Tibial nerve (tissue), 4 donors: ENCODE data around the gene MC1R. TPM values are rescaled to one million over a fixed set of nuclear protein-coding genes. Genes with fewer than 3 reads are reported as not detected.
"Not testable (repeated sequence)": the region's sequence is repeated elsewhere in the genome, so short reads cannot be mapped to it uniquely, and the experiment has no call there.

ENCODE experiments used
- DNase-seq, 2 donors: peaks; one replicate each; pipeline ENCODE4 v3.0.0-alpha.2; 2019; ENCODE audit warnings: low spot score in 2 of 2
- H3K27ac ChIP-seq, 4 donors: fragments of 200-600 bp; sonication (generic) in 3 of 4; one replicate each; pipeline ENCODE4 v1.5.1; 2017 to 2019; ENCODE audit warnings: mild to moderate bottlenecking in 1 of 4
- H3K27me3 ChIP-seq, 2 donors: fragments of 200-600 bp; sonication (generic) in 1 of 2; one replicate each; pipeline versions ENCODE4 v1.5.1 to v1.6.0; 2017 to 2019
- H3K36me3 ChIP-seq, 3 donors: fragments of 200-600 bp; sonication (generic); one replicate each; pipeline ENCODE4 v1.5.1; 2018 to 2019
- H3K4me1 ChIP-seq, 4 donors: fragments of 200-600 bp; sonication (generic) in 3 of 4; one replicate each; pipeline ENCODE4 v1.5.1; 2017 to 2019
- H3K4me3 ChIP-seq, 4 donors: fragments of 200-600 bp; sonication (generic) in 3 of 4; one replicate each; pipeline ENCODE4 v1.5.1; 2017 to 2019; ENCODE audit warnings: mild to moderate bottlenecking in 1 of 4, moderate library complexity in 1 of 4
- H3K9me3 ChIP-seq, 4 donors: fragments of 200-600 bp; sonication (generic) in 3 of 4; one replicate each; pipeline ENCODE4 v1.5.1; 2017 to 2019
- EP300 ChIP-seq, 2 donors: sonication (generic); formaldehyde crosslinking; IDR thresholded peaks; one replicate each; pipeline ENCODE4 v1.6.1; 2017; ENCODE audit warnings: antibody characterized with exemption in 2 of 2, mild to moderate bottlenecking in 1 of 2
- POLR2A ChIP-seq, 2 donors: fragments of 450-650 bp; IDR thresholded peaks; one replicate each; pipeline ENCODE4 v1.6.1; 2017; ENCODE audit warnings: antibody characterized with exemption in 2 of 2, mild to moderate bottlenecking in 2 of 2, moderate library complexity in 2 of 2
- WGBS, 2 donors: methylation state at CpG; one replicate each; pipeline ENCODE4 v1.1.5; 2018; 5-methylcytosine and 5-hydroxymethylcytosine counted together
- total RNA-seq, 4 donors: library from RNA; depleted of rRNA; stranded (reverse); fragments of >200 nt; gene quantifications; one replicate each; pipeline ENCODE4 v1.1.0, GENCODE V29; 2016
- TF ChIP-seq, protein P1 (sequence below), 5 experiments: fragments of 200-600 bp in 3 of 5; fragments of 450-650 bp in 2 of 5; sonication (generic) in 3 of 5; IDR thresholded peaks; one replicate each; pipeline ENCODE4 v1.5.1; 2016 to 2019; ENCODE audit warnings: antibody characterized with exemption in 5 of 5, mild to moderate bottlenecking in 3 of 5, moderate library complexity in 2 of 5

MC1R gene
- total RNA-seq, 4 donors from 2014 or later, result 3.3 to 15.7 (median 6.9) TPM

DNA sequence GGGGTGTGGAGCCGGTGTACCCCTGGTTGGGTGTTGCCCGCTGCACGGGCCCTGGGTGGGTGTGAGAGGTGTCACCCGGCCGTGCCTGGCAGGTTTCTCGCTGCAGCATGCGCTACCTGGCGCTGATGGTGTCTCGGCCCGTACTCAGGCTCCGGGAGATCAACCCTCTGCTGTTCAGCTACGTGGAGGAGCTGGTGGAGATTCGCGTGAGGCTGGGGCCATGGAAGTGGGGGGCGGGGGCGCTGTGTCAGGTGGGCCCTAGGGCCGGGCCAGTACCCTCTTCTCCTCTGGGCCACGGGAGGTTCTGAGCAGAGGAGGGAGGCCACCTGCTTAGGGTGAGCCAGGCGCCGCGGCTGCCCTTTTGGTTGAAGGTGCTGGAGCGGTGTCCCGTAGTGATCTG is 43.3 kb downstream of the MC1R start:
- DNase-seq, result no peak
- Histone ChIP-seq H3K27me3 (no peaks in the 10 kb centered on the region), H3K27ac (no peak overlapping the region), H3K36me3 (peaks cover 0 to 96% (median 0%) of the 10 kb centered on the region in 3 donors), H3K4me1 (no peaks in the 10 kb centered on the region), H3K9me3 (no peaks in the 10 kb centered on the region), H3K4me3 (no peak overlapping the region)
- 95 to 97% methylated on average over 16 to 23 of the region's 23 CpGs for WGBS, 2 donors
- TF ChIP-seq, protein P1, sequence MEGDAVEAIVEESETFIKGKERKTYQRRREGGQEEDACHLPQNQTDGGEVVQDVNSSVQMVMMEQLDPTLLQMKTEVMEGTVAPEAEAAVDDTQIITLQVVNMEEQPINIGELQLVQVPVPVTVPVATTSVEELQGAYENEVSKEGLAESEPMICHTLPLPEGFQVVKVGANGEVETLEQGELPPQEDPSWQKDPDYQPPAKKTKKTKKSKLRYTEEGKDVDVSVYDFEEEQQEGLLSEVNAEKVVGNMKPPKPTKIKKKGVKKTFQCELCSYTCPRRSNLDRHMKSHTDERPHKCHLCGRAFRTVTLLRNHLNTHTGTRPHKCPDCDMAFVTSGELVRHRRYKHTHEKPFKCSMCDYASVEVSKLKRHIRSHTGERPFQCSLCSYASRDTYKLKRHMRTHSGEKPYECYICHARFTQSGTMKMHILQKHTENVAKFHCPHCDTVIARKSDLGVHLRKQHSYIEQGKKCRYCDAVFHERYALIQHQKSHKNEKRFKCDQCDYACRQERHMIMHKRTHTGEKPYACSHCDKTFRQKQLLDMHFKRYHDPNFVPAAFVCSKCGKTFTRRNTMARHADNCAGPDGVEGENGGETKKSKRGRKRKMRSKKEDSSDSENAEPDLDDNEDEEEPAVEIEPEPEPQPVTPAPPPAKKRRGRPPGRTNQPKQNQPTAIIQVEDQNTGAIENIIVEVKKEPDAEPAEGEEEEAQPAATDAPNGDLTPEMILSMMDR (IDR thresholded peaks at IDR 0.05), result no peak
- no peak for TF ChIP-seq EP300 (IDR thresholded peaks at IDR 0.05)

DNA sequence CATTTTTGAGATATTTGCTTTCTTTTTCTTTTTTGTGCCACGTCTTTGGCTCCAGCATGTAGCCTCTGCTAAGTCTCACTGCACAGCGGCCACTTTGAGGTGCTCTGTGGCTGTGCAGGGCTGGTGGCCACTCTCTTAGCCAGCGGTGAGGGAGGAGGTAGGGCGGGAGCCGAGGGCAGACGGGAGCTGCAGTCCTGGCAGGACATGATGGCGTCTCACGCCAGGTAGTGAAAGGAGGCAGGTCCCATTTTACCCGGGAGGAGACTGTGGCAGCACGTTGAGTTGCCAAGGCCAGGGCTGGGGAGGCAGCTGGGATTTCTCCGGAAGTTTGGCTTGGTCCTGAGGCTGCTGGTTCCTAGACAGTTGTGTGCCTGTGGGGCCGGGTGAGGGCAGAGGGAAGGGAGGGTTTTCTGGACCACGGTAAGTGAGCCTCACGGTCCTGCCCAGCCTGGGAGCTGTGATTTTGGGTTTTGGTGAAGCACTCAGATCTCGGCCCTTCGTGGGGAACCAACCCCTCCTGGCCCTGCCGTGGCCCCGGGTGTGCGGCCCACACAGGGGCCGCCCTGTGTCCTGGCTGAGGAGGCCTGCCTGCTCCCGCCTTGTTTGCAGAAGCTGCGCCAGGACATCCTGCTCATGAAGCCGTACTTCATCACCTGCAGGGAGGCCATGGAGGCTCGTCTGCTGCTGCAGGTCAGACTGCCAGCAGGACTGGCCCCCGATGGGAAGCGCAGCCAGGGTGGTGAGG is 44.3 kb downstream of the MC1R start:
- WGBS, 2 donors, result 80 to 83% methylated on average over 9 to 20 of the region's 26 CpGs
- Histone ChIP-seq H3K36me3 (peaks cover 0 to 95% (median 0%) of the 10 kb centered on the region in 3 donors), H3K4me3 (no peak overlapping the region), H3K27ac (no peak overlapping the region), H3K9me3 (no peaks in the 10 kb centered on the region), H3K4me1 (no peaks in the 10 kb centered on the region), H3K27me3 (no peaks in the 10 kb centered on the region)
- TF ChIP-seq POLR2A (IDR thresholded peaks at IDR 0.05), result no peak
- TF ChIP-seq, protein P1 (IDR thresholded peaks at IDR 0.05), result no peak
- no peak for TF ChIP-seq EP300 (IDR thresholded peaks at IDR 0.05)
- DNase-seq, result no peak

DNA sequence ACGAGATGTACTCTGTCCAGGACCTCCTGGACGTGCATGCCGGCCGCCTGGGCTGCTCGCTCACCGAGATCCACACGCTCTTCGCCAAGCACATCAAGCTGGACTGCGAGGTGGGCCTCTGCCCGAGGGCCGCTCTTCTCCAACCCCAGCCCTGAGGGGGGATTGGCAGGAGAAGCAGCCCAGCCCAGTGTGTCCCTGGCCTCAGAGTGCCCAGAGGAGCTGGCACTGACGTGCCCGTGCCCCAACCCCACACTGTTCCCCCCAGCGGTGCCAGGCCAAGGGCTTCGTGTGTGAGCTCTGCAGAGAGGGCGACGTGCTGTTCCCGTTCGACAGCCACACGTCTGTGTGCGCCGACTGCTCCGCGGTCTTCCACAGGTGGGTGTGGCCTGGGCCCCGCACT is 45.5 kb downstream of the MC1R start:
- no peak overlapping the region for H3K4me3 ChIP-seq
- H3K36me3 ChIP-seq, result peaks cover 0 to 88% (median 0%) of the 10 kb centered on the region in 3 donors
- DNase-seq, result no peak
- H3K9me3 ChIP-seq, result no peaks in the 10 kb centered on the region
- H3K27me3 ChIP-seq, result no peaks in the 10 kb centered on the region
- H3K4me1 ChIP-seq, result no peaks in the 10 kb centered on the region
- TF ChIP-seq EP300 (IDR thresholded peaks at IDR 0.05), result no peak
- TF ChIP-seq, protein P1 (IDR thresholded peaks at IDR 0.05), result no peak
- no peak for TF ChIP-seq POLR2A (IDR thresholded peaks at IDR 0.05)
- H3K27ac ChIP-seq, result no peak overlapping the region
- WGBS, 2 donors, result 87 to 90% methylated on average over 20 to 24 of the region's 25 CpGs

DNA sequence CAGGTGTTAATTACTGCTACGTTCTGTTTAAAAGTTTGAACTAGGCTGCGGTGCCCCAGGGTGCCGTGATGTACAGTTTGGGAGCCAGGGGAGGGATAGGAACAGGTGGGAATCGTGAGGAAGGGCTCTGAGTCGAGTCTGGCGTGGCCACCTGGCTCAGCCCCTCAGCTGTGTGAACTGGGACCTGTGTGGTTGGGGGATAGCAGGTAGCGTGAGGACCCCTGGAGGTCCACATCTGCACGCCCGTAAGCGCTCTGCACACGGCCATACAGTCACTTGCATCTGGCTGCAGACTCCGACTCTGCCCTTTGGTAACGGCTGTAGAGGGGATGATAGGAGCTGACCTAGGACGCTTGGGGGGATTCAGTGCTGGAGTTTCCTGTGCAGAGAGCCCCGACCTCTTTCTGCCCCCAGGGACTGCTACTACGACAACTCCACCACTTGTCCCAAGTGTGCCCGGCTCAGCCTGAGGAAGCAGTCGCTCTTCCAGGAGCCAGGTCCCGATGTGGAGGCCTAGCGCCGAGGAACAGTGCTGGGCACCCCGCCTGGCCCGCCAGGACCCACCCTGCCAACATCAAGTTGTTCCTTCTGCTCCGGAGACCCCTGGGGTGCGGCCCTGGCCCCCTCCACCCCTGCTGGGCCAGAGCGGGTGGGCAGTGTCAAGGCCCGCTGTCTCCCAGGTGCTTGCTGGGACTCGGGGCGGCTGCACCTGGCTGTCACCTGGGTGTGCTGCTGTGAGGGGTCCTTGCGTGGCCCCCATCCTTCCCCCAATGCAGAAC is 47.0 kb downstream of the MC1R start:
- WGBS, 2 donors, result 84 to 88% methylated on average over 25 to 28 of the region's 30 CpGs
- Histone ChIP-seq H3K4me3 (no peak overlapping the region), H3K27ac (no peak overlapping the region), H3K9me3 (peaks cover 0 to 10% (median 0%) of the 10 kb centered on the region in 4 donors), H3K4me1 (peaks cover 0 to 10% (median 0%) of the 10 kb centered on the region in 4 donors), H3K36me3 (peaks cover 0 to 85% (median 0%) of the 10 kb centered on the region in 3 donors), H3K27me3 (no peaks in the 10 kb centered on the region)
- TF ChIP-seq POLR2A (IDR thresholded peaks at IDR 0.05) (no peak), EP300 (IDR thresholded peaks at IDR 0.05) (no peak)
- TF ChIP-seq, protein P1 (IDR thresholded peaks at IDR 0.05), result no peak
- no peak for DNase-seq

DNA sequence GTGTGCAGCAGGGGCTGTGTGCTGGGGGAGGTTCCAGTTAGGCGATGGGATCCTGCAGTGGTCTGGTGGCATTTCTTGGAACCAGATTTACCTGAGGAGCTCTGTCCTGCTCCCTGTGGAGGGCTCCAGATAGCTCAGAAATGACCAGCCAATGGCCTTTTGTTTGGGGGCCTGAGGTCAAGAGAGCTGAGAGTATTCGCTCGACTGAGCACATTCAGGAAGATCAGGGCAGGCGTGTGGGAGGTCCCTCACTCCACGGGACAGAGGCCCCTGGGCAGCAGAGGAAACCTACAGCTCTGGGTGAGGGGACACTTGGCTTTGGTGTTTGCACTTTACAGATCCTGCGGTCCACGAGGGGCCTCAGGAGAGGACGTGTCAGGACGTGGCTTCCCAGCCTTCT is 48.1 kb downstream of the MC1R start:
- Histone ChIP-seq H3K4me3 (no peak overlapping the region), H3K27me3 (no peaks in the 10 kb centered on the region), H3K36me3 (peaks cover 0 to 73% (median 0%) of the 10 kb centered on the region in 3 donors), H3K9me3 (peaks cover 0 to 10% (median 0%) of the 10 kb centered on the region in 4 donors), H3K27ac (no peak overlapping the region), H3K4me1 (peaks cover 0 to 22% (median 8%) of the 10 kb centered on the region in 4 donors)
- WGBS, 2 donors, result 73 to 74% methylated on average over 2 to 9 of the region's 9 CpGs
- DNase-seq, result no peak
- no peak for TF ChIP-seq EP300 (IDR thresholded peaks at IDR 0.05)
- TF ChIP-seq, protein P1 (IDR thresholded peaks at IDR 0.05), result no peak
- TF ChIP-seq POLR2A (IDR thresholded peaks at IDR 0.05), result no peak

DNA sequence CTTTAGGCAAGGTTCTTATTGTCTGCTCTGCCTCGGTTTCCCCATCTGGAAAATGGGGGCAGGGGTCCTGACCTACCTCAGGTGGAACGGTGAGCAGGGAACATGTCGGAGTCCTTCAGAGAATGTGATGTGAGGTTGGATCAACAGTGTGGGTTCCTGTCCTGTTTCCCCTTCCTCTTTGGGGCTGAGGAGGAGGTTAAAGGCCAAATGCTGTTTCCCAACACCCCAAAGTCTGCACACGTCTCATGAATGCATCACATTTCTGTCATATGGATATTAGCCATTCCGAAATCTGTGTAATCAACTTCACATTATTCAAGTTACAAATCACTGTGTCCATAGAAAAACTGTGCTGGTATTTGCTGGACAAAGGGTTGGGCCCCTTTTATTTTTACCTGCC is 48.8 kb downstream of the MC1R start:
- H3K4me3 ChIP-seq, H3K27me3 ChIP-seq, DNase-seq, H3K27ac ChIP-seq, H3K9me3 ChIP-seq: not testable (repeated sequence)
- H3K4me1 ChIP-seq, result peaks cover 0 to 26% (median 11%) of the 10 kb centered on the region in 4 donors
- WGBS, 2 donors, result 72 to 76% methylated on average over 5 of the region's 5 CpGs
- peaks cover 0 to 68% (median 0%) of the 10 kb centered on the region in 3 donors for H3K36me3 ChIP-seq

DNA sequence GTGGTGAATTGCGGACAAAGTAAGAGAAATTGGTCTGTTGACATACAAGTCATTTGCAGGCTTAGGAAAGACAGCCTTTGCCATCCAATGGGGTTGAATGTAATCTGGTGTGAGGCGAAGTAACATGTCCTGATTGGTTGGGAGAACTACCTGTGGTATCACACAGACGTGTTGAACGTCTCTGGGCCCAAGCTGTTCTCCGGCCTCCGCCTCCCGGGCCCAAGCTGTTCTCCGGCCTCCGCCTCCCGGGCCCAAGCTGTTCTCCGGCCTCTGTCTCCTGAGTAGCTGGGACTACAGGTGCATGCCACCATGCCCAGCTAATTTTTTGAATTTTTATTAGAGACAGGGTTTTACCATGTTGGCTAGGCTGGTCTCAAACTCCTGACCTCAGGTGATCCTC is 49.4 kb downstream of the MC1R start:
- not testable (repeated sequence) for H3K4me3 ChIP-seq, DNase-seq, H3K27ac ChIP-seq, H3K9me3 ChIP-seq, H3K27me3 ChIP-seq
- H3K4me1 ChIP-seq, result peaks cover 0 to 26% (median 12%) of the 10 kb centered on the region in 4 donors
- 85% methylated on average over 11 of the region's 11 CpGs for WGBS, 2 donors
- H3K36me3 ChIP-seq, result peaks cover 0 to 62% (median 0%) of the 10 kb centered on the region in 3 donors
